NT2/D1 (cell line): ENCODE results near the gene UCK2.

ENCODE experiments used
- SUZ12 ChIP-seq: IDR thresholded peaks from 2 replicates; pipeline ENCODE4 v1.6.1; 2011; ENCODE audit not compliant: insufficient read length, insufficient read depth; ENCODE audit errors: extremely low read depth
- ZNF274 ChIP-seq: IDR thresholded peaks from 2 replicates; pipeline ENCODE4 v1.6.1; 2011; ENCODE audit warnings: mild to moderate bottlenecking, low read depth, low read length

DNA sequence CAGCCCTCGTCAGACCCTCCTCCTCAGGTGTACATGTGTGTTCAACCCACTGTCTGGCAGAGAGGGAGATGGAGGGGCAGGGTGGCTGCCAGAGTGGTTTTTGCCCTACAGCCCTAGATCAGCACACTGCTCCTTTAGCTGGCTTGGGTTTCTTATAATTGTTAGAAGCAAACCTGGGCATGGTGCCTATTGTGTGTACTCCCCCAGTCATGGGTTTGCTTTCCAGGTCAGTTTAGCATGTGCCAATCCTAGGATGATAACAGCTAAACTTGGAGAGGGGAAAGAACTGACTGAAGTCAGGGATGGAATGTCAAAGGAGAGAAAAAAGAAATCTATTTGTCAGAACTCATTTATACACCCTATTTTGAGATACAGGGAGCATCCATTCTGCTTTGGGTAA is 63.3 kb downstream of the UCK2 start:
- TF ChIP-seq ZNF274 (no peak), SUZ12 (no peak)
